ENCODE measurements around the gene CDC42BPA. TPM values are rescaled to one million over a fixed set of nuclear protein-coding genes. Genes with fewer than 3 reads are reported as not detected.

Gene CDC42BPA
- total and polyA plus RNA-seq, 9 of the 15 experiments (the other 6 are each of a cell fraction or from before 2014, with no cell fraction given) = 8.0 to 77.5 (median 52.1) TPM

GRCh38 chr1:226940029-226940805 is 378.1 kb downstream of the CDC42BPA start, which contains the start of gene COQ8A (continued):
- TF ChIP-seq FOXK2 (conservative IDR thresholded peaks at IDR 0.05 in 1 of 2, IDR thresholded peaks at IDR 0.05 in 1 of 2; ENCODE audit: low read depth in 2 of 2) = peak; percentile 94 to 95
- TF ChIP-seq, protein P1, sequence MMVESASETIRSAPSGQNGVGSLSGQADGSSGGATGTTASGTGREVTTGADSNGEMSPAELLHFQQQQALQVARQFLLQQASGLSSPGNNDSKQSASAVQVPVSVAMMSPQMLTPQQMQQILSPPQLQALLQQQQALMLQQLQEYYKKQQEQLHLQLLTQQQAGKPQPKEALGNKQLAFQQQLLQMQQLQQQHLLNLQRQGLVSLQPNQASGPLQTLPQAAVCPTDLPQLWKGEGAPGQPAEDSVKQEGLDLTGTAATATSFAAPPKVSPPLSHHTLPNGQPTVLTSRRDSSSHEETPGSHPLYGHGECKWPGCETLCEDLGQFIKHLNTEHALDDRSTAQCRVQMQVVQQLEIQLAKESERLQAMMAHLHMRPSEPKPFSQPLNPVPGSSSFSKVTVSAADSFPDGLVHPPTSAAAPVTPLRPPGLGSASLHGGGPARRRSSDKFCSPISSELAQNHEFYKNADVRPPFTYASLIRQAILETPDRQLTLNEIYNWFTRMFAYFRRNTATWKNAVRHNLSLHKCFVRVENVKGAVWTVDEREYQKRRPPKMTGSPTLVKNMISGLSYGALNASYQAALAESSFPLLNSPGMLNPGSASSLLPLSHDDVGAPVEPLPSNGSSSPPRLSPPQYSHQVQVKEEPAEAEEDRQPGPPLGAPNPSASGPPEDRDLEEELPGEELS (CRISPR knock-in tag; IDR thresholded peaks at IDR 0.05; ENCODE audit: borderline replicate concordance) = peak; percentile 26; the same call in 1 of the 2 replicates
- TF ChIP-seq, protein P2, sequence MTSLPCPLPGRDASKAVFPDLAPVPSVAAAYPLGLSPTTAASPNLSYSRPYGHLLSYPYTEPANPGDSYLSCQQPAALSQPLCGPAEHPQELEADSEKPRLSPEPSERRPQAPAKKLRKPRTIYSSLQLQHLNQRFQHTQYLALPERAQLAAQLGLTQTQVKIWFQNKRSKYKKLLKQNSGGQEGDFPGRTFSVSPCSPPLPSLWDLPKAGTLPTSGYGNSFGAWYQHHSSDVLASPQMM (CRISPR knock-in tag; IDR thresholded peaks at IDR 0.05) = no peak
- no peak for TF ChIP-seq HDAC3 (IDR thresholded peaks at IDR 0.05; ENCODE audit: borderline replicate concordance, partially characterized antibody)
- peak; percentile 69; the same call in 1 of the 2 replicates for TF ChIP-seq HIVEP1 (CRISPR knock-in tag; IDR thresholded peaks at IDR 0.05)
- peak; percentile 26 to 90; a peak in 2 of 4 replicates for TF ChIP-seq SIN3A (IDR thresholded peaks at IDR 0.05; ENCODE audit: borderline replicate concordance in 2 of 2, control insufficient read depth in 1 of 2, low read depth in 2 of 2, low read length in 2 of 2)
- no peak for TF ChIP-seq GABPB2 (CRISPR knock-in tag; conservative IDR thresholded peaks at IDR 0.05)
- 0 out of 2 replicates have a peak, but pooled peaks have one; percentile 48 for TF ChIP-seq ZNF583 (CRISPR knock-in tag; IDR thresholded peaks at IDR 0.05)
- TF ChIP-seq FOXJ2 (tag; IDR thresholded peaks at IDR 0.05) = peak; percentile 40; the same call in 1 of the 2 replicates
- TF ChIP-seq, protein P3, sequence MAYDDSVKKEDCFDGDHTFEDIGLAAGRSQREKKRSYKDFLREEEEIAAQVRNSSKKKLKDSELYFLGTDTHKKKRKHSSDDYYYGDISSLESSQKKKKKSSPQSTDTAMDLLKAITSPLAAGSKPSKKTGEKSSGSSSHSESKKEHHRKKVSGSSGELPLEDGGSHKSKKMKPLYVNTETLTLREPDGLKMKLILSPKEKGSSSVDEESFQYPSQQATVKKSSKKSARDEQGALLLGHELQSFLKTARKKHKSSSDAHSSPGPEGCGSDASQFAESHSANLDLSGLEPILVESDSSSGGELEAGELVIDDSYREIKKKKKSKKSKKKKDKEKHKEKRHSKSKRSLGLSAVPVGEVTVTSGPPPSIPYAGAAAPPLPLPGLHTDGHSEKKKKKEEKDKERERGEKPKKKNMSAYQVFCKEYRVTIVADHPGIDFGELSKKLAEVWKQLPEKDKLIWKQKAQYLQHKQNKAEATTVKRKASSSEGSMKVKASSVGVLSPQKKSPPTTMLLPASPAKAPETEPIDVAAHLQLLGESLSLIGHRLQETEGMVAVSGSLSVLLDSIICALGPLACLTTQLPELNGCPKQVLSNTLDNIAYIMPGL (CRISPR knock-in tag; IDR thresholded peaks at IDR 0.05) = peak; percentile 88; the same call in 1 of the 2 replicates
- TF ChIP-seq SAP30 (IDR thresholded peaks at IDR 0.05; ENCODE audit: borderline replicate concordance, insufficient read depth, low read depth, low read length, poor library complexity, severe bottlenecking) = peak; percentile 94
- TF ChIP-seq PCBP1 (IDR thresholded peaks at IDR 0.05; ENCODE audit: low read depth, low read length, poor library complexity, severe bottlenecking) = peak; percentile 77
- no peak for TF ChIP-seq BCL6 (CRISPR knock-in tag; IDR thresholded peaks at IDR 0.05)
- TF ChIP-seq, protein P4, sequence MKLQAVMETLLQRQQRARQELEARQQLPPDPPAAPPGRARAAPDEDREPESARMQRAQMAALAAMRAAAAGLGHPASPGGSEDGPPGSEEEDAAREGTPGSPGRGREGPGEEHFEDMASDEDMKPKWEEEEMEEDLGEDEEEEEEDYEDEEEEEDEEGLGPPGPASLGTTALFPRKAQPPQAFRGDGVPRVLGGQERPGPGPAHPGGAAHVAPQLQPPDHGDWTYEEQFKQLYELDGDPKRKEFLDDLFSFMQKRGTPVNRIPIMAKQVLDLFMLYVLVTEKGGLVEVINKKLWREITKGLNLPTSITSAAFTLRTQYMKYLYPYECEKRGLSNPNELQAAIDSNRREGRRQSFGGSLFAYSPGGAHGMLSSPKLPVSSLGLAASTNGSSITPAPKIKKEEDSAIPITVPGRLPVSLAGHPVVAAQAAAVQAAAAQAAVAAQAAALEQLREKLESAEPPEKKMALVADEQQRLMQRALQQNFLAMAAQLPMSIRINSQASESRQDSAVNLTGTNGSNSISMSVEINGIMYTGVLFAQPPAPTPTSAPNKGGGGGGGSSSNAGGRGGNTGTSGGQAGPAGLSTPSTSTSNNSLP (IDR thresholded peaks at IDR 0.05; ENCODE audit: borderline replicate concordance, low read depth, low read length) = 0 out of 2 replicates have a peak, but pooled peaks have one; percentile 57
- TF ChIP-seq MYNN (IDR thresholded peaks at IDR 0.05) = peak; percentile 18; the same call in 1 of the 2 replicates
- TF ChIP-seq MYNN (CRISPR knock-in tag; IDR thresholded peaks at IDR 0.05) = no peak
- TF ChIP-seq RNF2 (IDR thresholded peaks at IDR 0.05) = peak; percentile 20; the same call in 1 of the 2 replicates
- TF ChIP-seq, protein P5, sequence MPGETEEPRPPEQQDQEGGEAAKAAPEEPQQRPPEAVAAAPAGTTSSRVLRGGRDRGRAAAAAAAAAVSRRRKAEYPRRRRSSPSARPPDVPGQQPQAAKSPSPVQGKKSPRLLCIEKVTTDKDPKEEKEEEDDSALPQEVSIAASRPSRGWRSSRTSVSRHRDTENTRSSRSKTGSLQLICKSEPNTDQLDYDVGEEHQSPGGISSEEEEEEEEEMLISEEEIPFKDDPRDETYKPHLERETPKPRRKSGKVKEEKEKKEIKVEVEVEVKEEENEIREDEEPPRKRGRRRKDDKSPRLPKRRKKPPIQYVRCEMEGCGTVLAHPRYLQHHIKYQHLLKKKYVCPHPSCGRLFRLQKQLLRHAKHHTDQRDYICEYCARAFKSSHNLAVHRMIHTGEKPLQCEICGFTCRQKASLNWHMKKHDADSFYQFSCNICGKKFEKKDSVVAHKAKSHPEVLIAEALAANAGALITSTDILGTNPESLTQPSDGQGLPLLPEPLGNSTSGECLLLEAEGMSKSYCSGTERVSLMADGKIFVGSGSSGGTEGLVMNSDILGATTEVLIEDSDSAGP (CRISPR knock-in tag; IDR thresholded peaks at IDR 0.05) = no peak
